Astrocyte (in vitro differentiated cells and primary cell): ENCODE data around the gene PRRG4. TPM values are rescaled to one million over a fixed set of nuclear protein-coding genes. Genes with fewer than 3 reads are reported as not detected.
A peak's percentile ranks its signal among the peaks of the same experiment; 100 is the strongest.

Experiments used
- DNase-seq: peaks from one replicate; pipeline ENCODE4 v3.0.0-alpha.2; 2010; ENCODE audit warnings: low read depth
- FAIRE-seq: peaks from 2 replicates; lab custom pipeline; 2011; peaks lifted over from hg19 to GRCh38; lab: Jason Lieb, UNC
- H2AFZ ChIP-seq: 2 replicates; pipeline ENCODE4 v1.6.0; 2012; ENCODE audit warnings: low read depth, low read length, inconsistent platforms
- H3K27ac ChIP-seq: 2 replicates; pipeline ENCODE4 v1.5.1; 2011; ENCODE audit warnings: low read depth, low read length, inconsistent platforms
- H3K27me3 ChIP-seq: 2 replicates; pipeline ENCODE4 v1.6.0; 2011; ENCODE audit warnings: low read length, inconsistent platforms; ENCODE audit not compliant: insufficient read depth
- H3K36me3 ChIP-seq: 2 replicates; pipeline ENCODE4 v1.5.1; 2011; ENCODE audit warnings: low read length, inconsistent platforms; ENCODE audit not compliant: insufficient read depth
- H3K4me1 ChIP-seq: 2 replicates; pipeline ENCODE4 v1.5.1; 2011; ENCODE audit warnings: low read length, inconsistent platforms; ENCODE audit not compliant: insufficient read depth
- H3K4me2 ChIP-seq: 2 replicates; pipeline ENCODE4 v1.6.0; 2012; ENCODE audit warnings: low read length, inconsistent platforms
- H3K4me3 ChIP-seq: 2 replicates; pipeline ENCODE4 v1.5.1; 2011; ENCODE audit warnings: low read depth, mild to moderate bottlenecking, low read length, inconsistent platforms; ENCODE audit not compliant: insufficient read depth
- H3K79me2 ChIP-seq: 2 replicates; pipeline ENCODE4 v1.6.0; 2012; ENCODE audit warnings: mild to moderate bottlenecking, low read length, inconsistent platforms; ENCODE audit not compliant: insufficient read depth
- H3K9ac ChIP-seq: 2 replicates; pipeline ENCODE4 v1.6.0; 2012; ENCODE audit warnings: mild to moderate bottlenecking, low read length, inconsistent platforms
- H3K9me3 ChIP-seq: 2 replicates; pipeline ENCODE4 v1.5.1; 2012; ENCODE audit warnings: low read depth, mild to moderate bottlenecking, low read length, inconsistent platforms; ENCODE audit not compliant: insufficient read depth
- H4K20me1 ChIP-seq: 2 replicates; pipeline ENCODE4 v1.6.0; 2012; ENCODE audit warnings: low read length, inconsistent platforms; ENCODE audit not compliant: insufficient read depth
- H3K27ac Mint-ChIP-seq: one replicate; pipeline ENCODE4 v1.8.0; 2021; ENCODE audit warnings: mild to moderate bottlenecking, mixed read lengths; ENCODE audit not compliant: unreplicated experiment
- H3K27me3 Mint-ChIP-seq: one replicate; pipeline ENCODE4 v1.8.0; 2021; ENCODE audit warnings: low read depth, mixed read lengths; ENCODE audit not compliant: unreplicated experiment
- H3K36me3 Mint-ChIP-seq: one replicate; pipeline ENCODE4 v1.8.0; 2021; ENCODE audit warnings: low read depth, mixed read lengths; ENCODE audit not compliant: unreplicated experiment
- H3K4me1 Mint-ChIP-seq: one replicate; pipeline ENCODE4 v1.8.0; 2021; ENCODE audit warnings: low read depth, mixed read lengths; ENCODE audit not compliant: unreplicated experiment
- H3K4me3 Mint-ChIP-seq: one replicate; pipeline ENCODE4 v1.8.0; 2021; ENCODE audit warnings: mild to moderate bottlenecking, moderate library complexity, mixed read lengths; ENCODE audit not compliant: unreplicated experiment
- H3K9me3 Mint-ChIP-seq: one replicate; pipeline ENCODE4 v1.8.0; 2021; ENCODE audit warnings: mild to moderate bottlenecking, mixed read lengths; ENCODE audit not compliant: unreplicated experiment
- EZH2 ChIP-seq: IDR thresholded peaks from 2 replicates; pipeline ENCODE4 v1.6.1; 2012; ENCODE audit warnings: mild to moderate bottlenecking, low read length, inconsistent platforms; ENCODE audit not compliant: insufficient read depth
- total RNA-seq: library from RNA; stranded (reverse); gene quantifications from 2 replicates; pipeline ENCODE4 v1.2.1, GENCODE V29; 2021
- TF ChIP-seq, protein P1 (sequence below): IDR thresholded peaks from 2 replicates; pipeline ENCODE4 v1.5.1; 2011; ENCODE audit warnings: low read depth, mild to moderate bottlenecking, inconsistent platforms, low read length, moderate library complexity; ENCODE audit not compliant: insufficient read depth

PRRG4 gene
- total RNA-seq, 1 donor from 2014 or later, result 0.45 TPM

DNA sequence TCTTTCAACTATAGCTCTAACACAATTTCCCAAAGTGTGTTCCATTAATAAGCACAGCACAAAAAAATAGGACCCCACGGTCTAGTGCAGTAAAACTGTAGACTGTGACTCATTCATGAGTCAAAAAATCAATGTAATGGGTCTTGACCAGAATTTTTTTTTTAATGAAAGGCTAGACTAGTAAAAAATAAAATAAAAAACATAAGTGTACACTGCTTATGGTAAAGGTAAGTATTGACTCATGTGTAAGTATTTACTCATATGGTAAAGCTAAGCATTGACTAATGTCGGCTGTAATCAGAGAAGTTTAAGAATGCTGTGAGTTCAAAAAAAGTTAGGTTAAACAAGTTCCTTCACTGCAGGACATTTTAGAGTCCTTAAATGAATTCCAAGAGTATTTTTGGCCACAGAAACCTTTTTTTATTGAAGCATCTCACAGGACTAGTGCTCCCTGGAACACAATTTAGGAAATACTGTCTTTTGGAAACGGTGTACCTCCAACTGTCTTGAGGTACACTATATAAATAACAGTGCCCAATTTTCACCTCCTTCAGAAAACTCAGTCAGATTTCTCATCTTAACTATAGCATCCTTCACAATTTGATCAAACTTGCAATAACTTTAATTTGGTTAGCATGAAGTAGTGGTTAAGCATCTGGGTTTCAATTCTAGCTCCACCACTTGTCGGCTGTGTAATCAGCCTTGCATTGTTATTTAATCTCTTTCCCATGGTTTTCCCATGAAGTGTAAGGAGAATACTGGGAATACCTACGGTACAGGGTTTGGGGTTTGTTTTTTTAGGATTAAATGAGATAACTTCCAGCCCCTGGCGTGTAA, 37.4 kb upstream of the PRRG4 start:
- H3K36me3 Mint-ChIP-seq, result no peaks in the 10 kb centered on the region
- H3K4me2 ChIP-seq, result peak overlapping the region; percentile 82
- no peak overlapping the region for H3K27ac Mint-ChIP-seq

DNA sequence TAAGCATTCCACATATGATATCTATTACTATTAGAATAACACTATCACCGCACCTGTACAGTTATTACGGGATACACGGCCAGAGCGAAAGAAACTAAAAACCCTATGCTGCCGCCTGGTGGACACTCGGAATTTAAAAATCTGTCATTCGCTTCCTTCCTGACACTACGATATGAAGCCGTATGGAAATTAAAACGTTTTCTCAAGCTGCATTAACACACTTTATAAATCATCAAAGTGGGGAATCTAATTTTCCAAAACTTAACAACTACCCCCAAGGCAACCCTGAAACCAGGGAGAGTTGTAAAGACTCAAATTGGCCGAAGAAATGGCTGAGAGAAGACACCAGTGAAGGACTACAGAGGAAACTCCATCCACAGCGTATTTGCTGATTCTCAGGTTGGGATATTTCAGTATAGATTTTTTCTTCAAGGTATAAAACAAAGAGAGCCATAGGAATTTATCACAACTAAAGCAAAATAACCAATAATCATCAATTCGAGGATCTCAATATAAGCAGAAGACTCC, 36.7 kb upstream of the PRRG4 start:
- no peak overlapping the region for H3K4me3 Mint-ChIP-seq
- H3K36me3 Mint-ChIP-seq, result no peaks in the 10 kb centered on the region
- H3K27me3 ChIP-seq, result no peaks in the 10 kb centered on the region
- no peak overlapping the region for H3K27ac ChIP-seq
- H3K4me1 ChIP-seq, result no peaks in the 10 kb centered on the region
- H3K4me1 Mint-ChIP-seq, result no peaks in the 10 kb centered on the region
- H3K9me3 Mint-ChIP-seq, result peaks cover 2% of the 10 kb centered on the region
- H3K27me3 Mint-ChIP-seq, result peaks cover 3% of the 10 kb centered on the region
- peak overlapping the region; percentile 82 for H3K4me2 ChIP-seq
- H3K79me2 ChIP-seq, result no peaks in the 10 kb centered on the region
- H2AFZ ChIP-seq, result peak overlapping the region; percentile 54
- no peaks in the 10 kb centered on the region for H3K9me3 ChIP-seq
- peak overlapping the region; percentile 18 for H3K4me3 ChIP-seq
- FAIRE-seq (no peak), DNase-seq (peak; percentile 2)
- peak overlapping the region; percentile 50 for H3K9ac ChIP-seq
- H3K27ac Mint-ChIP-seq, result no peak overlapping the region
- no peaks in the 10 kb centered on the region for H3K36me3 ChIP-seq
- TF ChIP-seq, protein P1, sequence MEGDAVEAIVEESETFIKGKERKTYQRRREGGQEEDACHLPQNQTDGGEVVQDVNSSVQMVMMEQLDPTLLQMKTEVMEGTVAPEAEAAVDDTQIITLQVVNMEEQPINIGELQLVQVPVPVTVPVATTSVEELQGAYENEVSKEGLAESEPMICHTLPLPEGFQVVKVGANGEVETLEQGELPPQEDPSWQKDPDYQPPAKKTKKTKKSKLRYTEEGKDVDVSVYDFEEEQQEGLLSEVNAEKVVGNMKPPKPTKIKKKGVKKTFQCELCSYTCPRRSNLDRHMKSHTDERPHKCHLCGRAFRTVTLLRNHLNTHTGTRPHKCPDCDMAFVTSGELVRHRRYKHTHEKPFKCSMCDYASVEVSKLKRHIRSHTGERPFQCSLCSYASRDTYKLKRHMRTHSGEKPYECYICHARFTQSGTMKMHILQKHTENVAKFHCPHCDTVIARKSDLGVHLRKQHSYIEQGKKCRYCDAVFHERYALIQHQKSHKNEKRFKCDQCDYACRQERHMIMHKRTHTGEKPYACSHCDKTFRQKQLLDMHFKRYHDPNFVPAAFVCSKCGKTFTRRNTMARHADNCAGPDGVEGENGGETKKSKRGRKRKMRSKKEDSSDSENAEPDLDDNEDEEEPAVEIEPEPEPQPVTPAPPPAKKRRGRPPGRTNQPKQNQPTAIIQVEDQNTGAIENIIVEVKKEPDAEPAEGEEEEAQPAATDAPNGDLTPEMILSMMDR, result peak; percentile 81
- no peak for TF ChIP-seq EZH2
- no peaks in the 10 kb centered on the region for H4K20me1 ChIP-seq

More for the DNA sequence above, 37.4 kb upstream of the PRRG4 start:
- no peaks in the 10 kb centered on the region for H3K4me1 ChIP-seq
- H3K79me2 ChIP-seq, result no peaks in the 10 kb centered on the region
- H2AFZ ChIP-seq, result no peak overlapping the region
- H3K4me3 Mint-ChIP-seq, result no peak overlapping the region
- no peaks in the 10 kb centered on the region for H3K9me3 ChIP-seq
- peaks cover 3% of the 10 kb centered on the region for H3K27me3 Mint-ChIP-seq
- H3K9me3 Mint-ChIP-seq, result peaks cover 2% of the 10 kb centered on the region
- H3K27me3 ChIP-seq, result no peaks in the 10 kb centered on the region
- no peaks in the 10 kb centered on the region for H3K4me1 Mint-ChIP-seq
- peak overlapping the region; percentile 18 for H3K4me3 ChIP-seq
- no peaks in the 10 kb centered on the region for H4K20me1 ChIP-seq
- H3K36me3 ChIP-seq, result no peaks in the 10 kb centered on the region
- FAIRE-seq (no peak), DNase-seq (no peak)
- TF ChIP-seq, protein P1, result no peak
- no peak for TF ChIP-seq EZH2
- H3K27ac ChIP-seq, result no peak overlapping the region
- no peak overlapping the region for H3K9ac ChIP-seq

DNA sequence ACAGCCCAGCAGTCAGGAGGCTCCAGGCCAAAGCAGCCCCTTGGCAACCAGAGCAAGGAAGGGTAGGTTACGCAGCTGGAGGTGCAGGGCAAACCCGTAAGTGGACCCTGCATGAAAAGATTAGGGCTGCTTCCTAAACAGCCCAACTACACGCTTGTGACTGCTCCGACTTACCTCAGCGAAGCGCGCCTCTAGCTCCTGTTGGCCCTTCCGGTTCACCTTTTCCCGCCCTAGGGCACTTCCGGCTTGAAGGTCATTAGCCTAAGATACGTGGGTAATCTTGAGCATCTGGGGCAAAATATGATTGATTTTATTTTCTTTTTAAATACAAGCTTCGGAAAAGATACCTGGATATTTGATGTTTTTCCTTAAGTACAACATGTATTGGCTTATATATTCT, 35.3 kb upstream of the PRRG4 start, which contains the start of gene CCDC73:
CCDC73 (minus strand) TSS at position 224 of the 400 bp plus-strand sequence. CDS start 34,419 bp downstream, outside the sequence.
- Histone ChIP-seq H3K4me1 (no peaks in the 10 kb centered on the region), H4K20me1 (no peaks in the 10 kb centered on the region), H3K27me3 (no peaks in the 10 kb centered on the region), H3K9me3 (no peaks in the 10 kb centered on the region), H3K4me3 (no peak within 1 kb of the TSS), H3K27ac (no peak within 1 kb of the TSS), H3K4me2 (no peak within 1 kb of the TSS), H3K36me3 (no peaks in the 10 kb centered on the region), H3K79me2 (no peaks in the 10 kb centered on the region), H2AFZ (no peak within 1 kb of the TSS), H3K9ac (no peak within 1 kb of the TSS)
- DNase-seq, result no peak
- no peak within 1 kb of the TSS for H3K27ac Mint-ChIP-seq
- H3K4me3 Mint-ChIP-seq, result no peak within 1 kb of the TSS
- no peak for TF ChIP-seq EZH2
- TF ChIP-seq, protein P1, result no peak
- peaks cover 2% of the 10 kb centered on the region for H3K9me3 Mint-ChIP-seq
- H3K27me3 Mint-ChIP-seq, result peaks cover 3% of the 10 kb centered on the region
- no peaks in the 10 kb centered on the region for H3K36me3 Mint-ChIP-seq
- no peak for FAIRE-seq
- H3K4me1 Mint-ChIP-seq, result no peaks in the 10 kb centered on the region
